GM12891 (cell line): ENCODE results near the gene AFG3L2.

Experiments
- PAX5 ChIP-seq: IDR thresholded peaks from 2 replicates; pipeline ENCODE4 v1.6.1; 2011; ENCODE audit warnings: low read length, moderate library complexity, mild to moderate bottlenecking; ENCODE audit not compliant: insufficient read depth, severe bottlenecking
- POLR2A ChIP-seq: IDR thresholded peaks from 2 replicates; pipeline ENCODE4 v1.6.1; 2011; ENCODE audit warnings: low read depth, low read length, control low read depth
- POLR2AphosphoS5 ChIP-seq: IDR thresholded peaks from 2 replicates; pipeline ENCODE4 v1.6.1; 2011; ENCODE audit warnings: low read depth, low read length, control low read depth
- POU2F2 ChIP-seq: IDR thresholded peaks from 2 replicates; pipeline ENCODE4 v1.6.1; 2011; ENCODE audit warnings: low read depth, mild to moderate bottlenecking, control low read depth, low read length, moderate library complexity
- SPI1 ChIP-seq: IDR thresholded peaks from 2 replicates; pipeline ENCODE4 v1.6.1; 2011; ENCODE audit warnings: low read depth, low read length, control low read depth
- TAF1 ChIP-seq: IDR thresholded peaks from 2 replicates; pipeline ENCODE4 v1.6.1; 2011; ENCODE audit warnings: low read depth, low read length, control low read depth

DNA sequence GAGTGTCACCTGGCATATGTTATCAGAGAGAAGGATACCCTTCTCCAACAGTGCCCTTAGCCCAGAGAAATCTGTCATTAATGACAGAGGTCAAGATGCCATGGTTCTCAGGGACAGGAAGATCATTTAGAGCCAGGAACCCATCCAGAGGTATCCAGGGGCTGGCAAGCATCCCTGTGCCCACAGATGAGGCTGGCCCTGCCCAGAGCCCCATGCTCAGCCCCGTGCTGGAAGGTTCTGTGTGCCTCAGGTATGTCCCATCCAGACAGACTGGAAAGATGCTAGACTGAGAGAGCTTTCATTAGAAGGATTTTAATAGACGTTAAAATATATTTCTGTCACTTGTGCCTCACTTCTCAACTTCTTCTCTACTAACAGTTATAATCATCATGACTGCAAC is 77.2 kb downstream of the AFG3L2 start:
- TF ChIP-seq POLR2A = no peak
- no peak for TF ChIP-seq POLR2AphosphoS5
- TF ChIP-seq SPI1 = no peak
- no peak for TF ChIP-seq TAF1
- no peak for TF ChIP-seq PAX5
- TF ChIP-seq POU2F2 = no peak
